ENCODE measurements around the gene PPP1R27.

Gene PPP1R27

GRCh38 chr17:81860756-81861568 lies 26.1 kb upstream of the PPP1R27 start:
- DNase-seq: peak; percentile 100

GRCh38 chr17:81859906-81860755 lies 25.3 kb upstream of the PPP1R27 start, which contains the start of gene P4HB:
Gene P4HB (minus strand): TSS chr17:81860535. CDS start chr17:81860471, 64 bp downstream.
- no peak for DNase-seq

GRCh38 chr17:81858967-81859905 lies 24.4 kb upstream of the PPP1R27 start:
- DNase-seq: no peak

GRCh38 chr17:81858170-81858966 lies 23.5 kb upstream of the PPP1R27 start:
- no peak for DNase-seq

- DNase-seq: no peak
Measured at GRCh38 chr17:81854974-81855774, 20.3 kb upstream of the PPP1R27 start.

GRCh38 chr17:81852237-81852636 lies 17.4 kb upstream of the PPP1R27 start:
- no peak for DNase-seq

GRCh38 chr17:81851423-81851822 lies 16.6 kb upstream of the PPP1R27 start:
- DNase-seq: no peak

GRCh38 chr17:81849457-81849856 lies 14.6 kb upstream of the PPP1R27 start:
- no peak for DNase-seq

GRCh38 chr17:81846743-81847689 lies 12.2 kb upstream of the PPP1R27 start:
- no peak for DNase-seq

- DNase-seq: no peak
Measured at GRCh38 chr17:81845881-81846742, 11.3 kb upstream of the PPP1R27 start.

- no peak for DNase-seq
Measured at GRCh38 chr17:81845361-81845760, 10.5 kb upstream of the PPP1R27 start.

GRCh38 chr17:81844887-81845286 lies 10.0 kb upstream of the PPP1R27 start:
- DNase-seq: no peak

- no peak for DNase-seq
Measured at GRCh38 chr17:81844327-81844851, 9.5 kb upstream of the PPP1R27 start.

- no peak for DNase-seq
Measured at GRCh38 chr17:81843713-81844326, 9.0 kb upstream of the PPP1R27 start.

GRCh38 chr17:81842725-81843504 lies 8.1 kb upstream of the PPP1R27 start:
- no peak for DNase-seq

GRCh38 chr17:81842378-81842724 lies 7.5 kb upstream of the PPP1R27 start:
- no peak for DNase-seq

- DNase-seq: no peak
Measured at GRCh38 chr17:81841866-81842265, 7.0 kb upstream of the PPP1R27 start.
